ENCODE data around the gene PTH1R. TPM values are rescaled to one million over a fixed set of nuclear protein-coding genes. Genes with fewer than 3 reads are reported as not detected.

PTH1R gene
- polyA plus RNA-seq, 3 donors = not detected

GRCh38 chr3:46914849-46915248, 37.3 kb downstream of the PTH1R start:
- H3K27ac Mint-ChIP-seq = no peak overlapping the region
- WGBS (ENCODE audit: insufficient coverage) = no CpG with 5 or more reads among the region's 7 CpGs
- peaks cover 0 to 5% (median 0%) of the 10 kb centered on the region in 7 donors for H3K9me3 Mint-ChIP-seq

GRCh38 chr3:46915297-46915822, 37.8 kb downstream of the PTH1R start:
- no peak for TF ChIP-seq CTCF (IDR thresholded peaks at IDR 0.05)
- Mint-ChIP-seq H3K4me1 (peaks cover 2% of the 10 kb centered on the region), H3K27me3 (ENCODE audit: low read depth in 3 of 3) (peaks cover 0 to 2% (median 1%) of the 10 kb centered on the region in 3 donors), H3K27ac (peak overlapping the region in 1 of 7 donors; percentile 14), H3K36me3 (peaks cover 53 to 62% of the 10 kb centered on the region in 2 donors), H3K9me3 (peaks cover 0 to 5% (median 0%) of the 10 kb centered on the region in 7 donors), H3K4me3 (no peak overlapping the region)
- no peak overlapping the region for H2AFZ ChIP-seq (ENCODE audit: insufficient read depth, low read depth, low read length, poor library complexity, severe bottlenecking)
- H3K4me3 ChIP-seq (replicated peaks in 1 of 3; ENCODE audit: low read depth in 2 of 3, low read length in 3 of 3) = no peak overlapping the region
- no peak for DNase-seq
- peaks cover 0 to 2% of the 10 kb centered on the region in 2 donors for H3K9me3 ChIP-seq (replicated peaks in 1 of 2; ENCODE audit: control insufficient read depth in 1 of 2, insufficient read depth in 1 of 2, low read length in 2 of 2)
- H3K27me3 ChIP-seq (ENCODE audit: control insufficient read depth in 2 of 2, insufficient read depth in 2 of 2, low read length in 2 of 2) = no peaks in the 10 kb centered on the region
- no peaks in the 10 kb centered on the region for H3K79me2 ChIP-seq (ENCODE audit: insufficient read depth, low read length)
- 100% methylated on average over 3 of the region's 8 CpGs for WGBS (ENCODE audit: insufficient coverage)
- H4K20me1 ChIP-seq (ENCODE audit: insufficient read depth, low read length) = peaks cover 5% of the 10 kb centered on the region
- H3K27ac ChIP-seq (ENCODE audit: low read depth in 1 of 2, low read length in 2 of 2) = no peak overlapping the region
- H3K4me1 ChIP-seq (ENCODE audit: control insufficient read depth in 1 of 2, insufficient read depth in 2 of 2, low read length in 2 of 2) = no peaks in the 10 kb centered on the region
- H3K36me3 ChIP-seq (replicated peaks in 1 of 2; ENCODE audit: control insufficient read depth in 1 of 2, insufficient read depth in 2 of 2, low read length in 2 of 2) = peaks cover 32 to 59% of the 10 kb centered on the region in 2 donors
- intact Hi-C loops (cut with micrococcal nuclease) = no loop called here
- no peak overlapping the region for H3K9ac ChIP-seq (ENCODE audit: insufficient read depth, low read length, poor library complexity, severe bottlenecking)
- H3K4me2 ChIP-seq (replicated peaks; ENCODE audit: extremely low read depth, low read length, poor library complexity, severe bottlenecking) = no peak overlapping the region

More at GRCh38 chr3:46914849-46915248, 37.3 kb downstream of the PTH1R start:
- Mint-ChIP-seq H3K4me1 (peaks cover 2% of the 10 kb centered on the region), H3K4me3 (no peak overlapping the region), H3K27me3 (ENCODE audit: low read depth in 3 of 3) (peaks cover 0 to 2% (median 1%) of the 10 kb centered on the region in 3 donors), H3K36me3 (peaks cover 48 to 57% of the 10 kb centered on the region in 2 donors)
- no peaks in the 10 kb centered on the region for H3K27me3 ChIP-seq (ENCODE audit: control insufficient read depth in 2 of 2, insufficient read depth in 2 of 2, low read length in 2 of 2)
- H3K27ac ChIP-seq (ENCODE audit: low read depth in 1 of 2, low read length in 2 of 2) = no peak overlapping the region
- TF ChIP-seq CTCF (IDR thresholded peaks at IDR 0.05) = no peak
- no peak overlapping the region for H3K4me3 ChIP-seq (replicated peaks in 1 of 3; ENCODE audit: low read depth in 2 of 3, low read length in 3 of 3)
- peaks cover 27 to 54% of the 10 kb centered on the region in 2 donors for H3K36me3 ChIP-seq (replicated peaks in 1 of 2; ENCODE audit: control insufficient read depth in 1 of 2, insufficient read depth in 2 of 2, low read length in 2 of 2)
- no peaks in the 10 kb centered on the region for H3K79me2 ChIP-seq (ENCODE audit: insufficient read depth, low read length)
- peaks cover 2 to 3% of the 10 kb centered on the region in 2 donors for H3K4me1 ChIP-seq (ENCODE audit: control insufficient read depth in 1 of 2, insufficient read depth in 2 of 2, low read length in 2 of 2)
- DNase-seq = no peak
- H3K9me3 ChIP-seq (replicated peaks in 1 of 2; ENCODE audit: control insufficient read depth in 1 of 2, insufficient read depth in 1 of 2, low read length in 2 of 2) = peaks cover 0 to 2% of the 10 kb centered on the region in 2 donors
- H2AFZ ChIP-seq (ENCODE audit: insufficient read depth, low read depth, low read length, poor library complexity, severe bottlenecking) = no peak overlapping the region
- H4K20me1 ChIP-seq (ENCODE audit: insufficient read depth, low read length) = peaks cover 5% of the 10 kb centered on the region
- H3K9ac ChIP-seq (ENCODE audit: insufficient read depth, low read length, poor library complexity, severe bottlenecking) = no peak overlapping the region
- intact Hi-C loops (cut with micrococcal nuclease) = no loop called here
- no peak overlapping the region for H3K4me2 ChIP-seq (replicated peaks; ENCODE audit: extremely low read depth, low read length, poor library complexity, severe bottlenecking)
